ENCODE results near the gene ADAMTS6.

DNA sequence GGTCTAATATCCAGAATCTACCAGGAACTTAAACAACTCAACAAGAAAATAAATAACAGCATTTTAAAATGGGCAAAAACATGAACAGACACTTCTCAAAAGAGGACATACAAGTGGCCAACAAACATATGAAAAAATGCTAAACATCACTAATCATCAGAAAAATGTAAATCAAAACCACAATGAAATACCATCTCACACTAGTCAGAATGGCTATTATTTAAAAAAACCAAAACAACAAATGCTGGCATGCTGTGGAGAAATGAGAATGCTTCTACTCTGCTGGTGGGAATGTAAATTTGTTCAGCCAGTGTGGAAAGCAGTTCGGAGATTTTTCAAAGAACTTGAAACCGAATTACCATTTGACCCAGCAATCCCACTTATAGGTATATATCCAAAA lies 63.1 kb downstream of the ADAMTS6 start:
- TF ChIP-seq, protein P1, sequence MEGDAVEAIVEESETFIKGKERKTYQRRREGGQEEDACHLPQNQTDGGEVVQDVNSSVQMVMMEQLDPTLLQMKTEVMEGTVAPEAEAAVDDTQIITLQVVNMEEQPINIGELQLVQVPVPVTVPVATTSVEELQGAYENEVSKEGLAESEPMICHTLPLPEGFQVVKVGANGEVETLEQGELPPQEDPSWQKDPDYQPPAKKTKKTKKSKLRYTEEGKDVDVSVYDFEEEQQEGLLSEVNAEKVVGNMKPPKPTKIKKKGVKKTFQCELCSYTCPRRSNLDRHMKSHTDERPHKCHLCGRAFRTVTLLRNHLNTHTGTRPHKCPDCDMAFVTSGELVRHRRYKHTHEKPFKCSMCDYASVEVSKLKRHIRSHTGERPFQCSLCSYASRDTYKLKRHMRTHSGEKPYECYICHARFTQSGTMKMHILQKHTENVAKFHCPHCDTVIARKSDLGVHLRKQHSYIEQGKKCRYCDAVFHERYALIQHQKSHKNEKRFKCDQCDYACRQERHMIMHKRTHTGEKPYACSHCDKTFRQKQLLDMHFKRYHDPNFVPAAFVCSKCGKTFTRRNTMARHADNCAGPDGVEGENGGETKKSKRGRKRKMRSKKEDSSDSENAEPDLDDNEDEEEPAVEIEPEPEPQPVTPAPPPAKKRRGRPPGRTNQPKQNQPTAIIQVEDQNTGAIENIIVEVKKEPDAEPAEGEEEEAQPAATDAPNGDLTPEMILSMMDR (IDR thresholded peaks at IDR 0.05; ENCODE audit: low read depth, low read length, poor library complexity, severe bottlenecking), result no peak
- TF ChIP-seq EZH2phosphoT487 (IDR thresholded peaks at IDR 0.05; ENCODE audit: borderline replicate concordance, low read length), result no peak
